GM18951 (cell line): ENCODE measurements around the gene LANCL2.
"Not testable (repeated sequence)": the region's sequence is repeated elsewhere in the genome, so short reads cannot be mapped to it uniquely, and the experiment has no call there.

Experiments
- POLR2A ChIP-seq: IDR thresholded peaks from 4 replicates; pipeline ENCODE4 v1.6.1; 2011; ENCODE audit warnings: mild to moderate bottlenecking; ENCODE audit not compliant: insufficient read length, insufficient read depth; ENCODE audit errors: extremely low read depth
- in situ Hi-C: fragments of 300-500 bp; cut with MboI; formaldehyde crosslinking; loops from one replicate; pipeline ENCODE4 v1.12.0; 2022; ENCODE audit warnings: low sequenced_read_pairs, mixed read lengths, inconsistent platforms; ENCODE audit not compliant: unreplicated experiment

Gene LANCL2

DNA sequence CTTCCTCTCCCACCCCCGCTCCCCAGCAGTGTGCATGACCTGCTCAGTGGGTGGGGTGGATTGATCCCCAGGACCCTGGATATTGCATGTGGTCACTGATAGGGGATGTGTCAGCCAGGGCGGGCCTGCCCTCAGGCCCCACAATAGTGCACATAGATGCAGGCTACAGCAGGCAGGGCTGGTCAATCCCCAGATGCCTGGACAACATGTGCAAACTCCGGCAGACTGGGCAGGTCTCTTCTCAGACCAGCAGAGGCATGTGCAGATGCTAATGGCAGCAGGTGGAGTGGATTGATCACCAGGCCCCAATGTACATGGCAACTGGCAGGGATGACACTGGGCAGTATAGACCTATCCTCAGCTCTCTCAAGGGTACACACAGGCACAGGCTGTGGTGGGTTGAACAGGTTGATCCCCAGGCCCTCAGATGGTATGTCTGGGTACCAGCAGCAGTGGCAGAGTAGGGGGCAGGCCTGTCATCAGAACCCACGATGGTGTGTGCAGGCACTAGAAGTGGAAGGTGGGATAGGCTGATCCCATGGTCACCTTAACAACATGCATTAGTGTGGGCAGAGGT, 98.6 kb downstream of the LANCL2 start:
- no peak for TF ChIP-seq POLR2A
- in situ Hi-C loops, result no loop called here

DNA sequence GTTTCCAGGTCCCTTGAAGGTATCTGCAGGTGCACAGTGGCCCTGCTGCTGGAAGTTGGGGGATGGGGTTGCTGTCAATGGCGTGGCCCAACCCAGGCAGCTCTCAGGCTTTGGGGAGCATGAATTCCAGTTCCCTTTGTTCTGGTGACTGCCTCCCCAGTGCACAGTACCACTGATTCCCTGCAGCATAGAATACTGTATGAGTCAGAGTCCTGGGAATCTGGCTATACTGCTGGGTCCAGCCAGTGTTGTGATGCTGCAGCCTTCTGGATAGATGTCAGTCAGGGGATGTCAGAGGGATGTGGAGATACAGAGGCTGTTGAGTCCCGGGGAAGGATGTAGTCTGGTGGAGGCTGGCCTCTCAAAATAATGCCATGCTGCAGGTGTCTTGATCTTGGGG, 99.3 kb downstream of the LANCL2 start:
- in situ Hi-C loops, result no loop called here
- TF ChIP-seq POLR2A, result no peak

- no peak for TF ChIP-seq POLR2A
- in situ Hi-C loops, result no loop called here
Observed at GRCh38 chr7:55465691-55466090, 100.6 kb downstream of the LANCL2 start.

GRCh38 chr7:55467047-55467593, 102.0 kb downstream of the LANCL2 start:
- in situ Hi-C loops, result no loop called here
- TF ChIP-seq POLR2A, result no peak

DNA sequence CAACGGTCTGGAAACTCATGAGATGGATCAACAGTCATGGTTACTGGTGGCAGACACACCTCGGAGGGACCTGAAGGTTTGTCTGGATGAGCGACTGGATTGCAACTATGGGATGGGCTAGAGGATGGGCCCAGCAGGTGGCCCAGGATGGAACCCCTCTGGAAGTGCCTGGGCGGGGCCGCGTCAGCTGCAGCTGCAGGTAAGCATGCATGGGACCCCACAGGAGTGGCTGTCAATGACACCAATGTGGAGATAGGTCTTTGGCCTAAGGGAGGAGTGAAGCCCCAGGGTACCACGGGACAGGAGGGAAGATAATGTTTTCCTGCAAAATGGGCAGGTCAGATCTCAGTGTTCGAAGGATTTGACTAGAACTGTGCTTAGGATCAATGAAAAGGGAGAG, 103.4 kb downstream of the LANCL2 start:
- in situ Hi-C loops, result no loop called here
- no peak for TF ChIP-seq POLR2A

- no peak for TF ChIP-seq POLR2A
- in situ Hi-C loops, result no loop called here
Observed at GRCh38 chr7:55469271-55469681, 104.1 kb downstream of the LANCL2 start.

- in situ Hi-C loops, result no loop called here
- no peak for TF ChIP-seq POLR2A
Observed at GRCh38 chr7:55469721-55470120, 104.6 kb downstream of the LANCL2 start.

GRCh38 chr7:55470261-55470660, 105.1 kb downstream of the LANCL2 start:
- TF ChIP-seq POLR2A, result no peak
- in situ Hi-C loops, result no loop called here

GRCh38 chr7:55471594-55471993, 106.5 kb downstream of the LANCL2 start:
- in situ Hi-C loops, result not testable (repeated sequence)

GRCh38 chr7:55472406-55472805, 107.3 kb downstream of the LANCL2 start:
- in situ Hi-C loops, result not testable (repeated sequence)

DNA sequence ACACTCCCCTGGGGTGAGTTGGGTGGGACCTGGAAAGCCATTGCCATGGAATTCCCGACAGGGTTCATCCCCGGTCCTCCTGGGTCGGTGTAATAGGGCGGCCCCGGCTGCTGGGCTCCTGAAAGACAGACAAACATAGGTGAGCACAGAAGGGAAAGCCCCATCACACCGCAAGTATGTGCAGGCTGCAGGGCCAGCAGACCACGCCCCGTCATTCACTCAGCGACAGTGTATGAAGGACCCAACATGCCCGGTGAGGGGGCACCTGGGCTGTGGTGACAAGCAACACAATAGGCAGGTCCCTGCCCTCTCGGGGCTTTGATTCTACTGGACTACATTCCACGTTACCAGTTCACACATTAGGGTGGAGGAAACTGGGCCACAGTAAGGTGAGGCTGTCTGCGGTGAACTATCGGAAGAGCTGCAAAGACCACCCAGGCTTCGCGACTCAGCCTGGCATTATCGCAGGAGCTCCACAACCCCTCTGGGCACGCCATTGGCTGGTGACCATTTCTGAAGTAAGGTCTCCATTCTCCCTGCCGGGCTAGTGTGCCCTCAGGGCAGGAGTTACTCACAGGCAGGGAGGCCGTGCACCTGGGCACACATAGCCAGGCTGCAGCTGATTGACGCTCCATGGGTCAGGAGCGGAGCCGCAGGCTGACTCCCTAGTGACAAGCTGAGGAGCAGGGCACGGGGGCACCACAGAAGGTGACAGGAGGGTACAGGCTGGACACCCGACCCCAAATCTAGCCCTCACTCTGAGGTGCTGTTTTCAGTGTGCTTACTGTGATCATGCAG, 108.0 kb downstream of the LANCL2 start:
- TF ChIP-seq POLR2A, result no peak
- in situ Hi-C loops, result no loop called here

DNA sequence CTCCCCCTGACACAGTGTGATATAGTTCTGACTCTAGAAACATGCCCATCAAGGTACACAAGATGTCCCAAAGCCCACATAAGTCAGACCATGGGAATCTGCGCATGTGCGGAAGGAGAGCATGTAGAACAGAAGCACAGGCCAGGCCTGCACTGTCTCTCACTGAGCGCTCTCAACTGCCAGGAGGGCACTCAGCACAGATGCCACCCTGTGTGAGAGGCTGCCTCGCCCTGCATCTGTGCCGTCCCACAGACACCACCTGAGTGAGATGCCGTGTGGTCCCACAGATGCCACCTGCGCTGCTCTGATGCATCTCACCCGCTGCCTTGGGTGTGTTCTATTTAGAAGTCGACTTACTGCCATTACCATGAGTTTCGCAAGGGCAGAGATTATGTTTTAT, 108.8 kb downstream of the LANCL2 start:
- no peak for TF ChIP-seq POLR2A
- in situ Hi-C loops, result no loop called here

DNA sequence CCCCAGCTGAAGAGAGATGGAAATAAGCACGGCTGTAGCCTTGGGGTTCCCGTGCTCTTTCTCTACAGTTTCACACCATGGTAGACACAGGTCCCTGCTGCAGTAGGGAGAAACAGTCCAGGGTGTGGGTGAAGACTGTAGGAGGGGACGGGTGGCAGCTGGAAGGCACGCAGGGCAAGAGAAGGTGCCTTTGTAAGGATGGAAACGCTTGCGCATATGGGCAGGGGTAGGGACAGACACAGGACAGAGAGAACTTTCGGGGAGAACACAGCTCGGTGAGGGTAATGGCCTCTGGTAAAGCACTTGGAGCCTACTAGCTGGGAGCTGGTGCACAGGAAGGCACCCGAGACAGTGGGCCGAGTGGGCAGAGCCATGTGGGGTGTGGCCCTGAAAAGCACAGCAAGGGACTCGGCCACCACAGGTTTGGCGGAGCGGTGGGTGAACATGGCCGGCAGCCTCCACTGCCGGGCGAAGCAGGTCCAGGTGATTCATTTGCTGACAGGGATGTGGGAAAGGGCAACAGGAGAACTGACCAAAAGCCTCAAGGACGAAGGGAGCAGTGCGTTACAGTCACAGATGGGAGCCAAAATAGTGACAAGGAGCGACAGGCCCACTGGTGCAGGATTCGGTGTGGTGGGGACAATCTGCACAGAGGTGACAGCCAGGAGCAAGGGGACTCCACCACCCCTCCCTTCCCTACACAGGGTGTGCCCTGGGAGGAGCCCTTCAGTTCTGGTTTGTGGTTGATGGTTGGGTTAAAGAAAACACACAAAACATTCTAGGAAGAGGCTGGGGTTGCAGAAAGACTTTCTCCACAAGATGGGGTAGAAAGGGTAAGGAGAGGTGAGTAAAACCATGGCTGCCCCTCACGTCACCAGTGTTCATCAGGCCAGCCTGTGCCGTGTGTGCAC, 110.1 kb downstream of the LANCL2 start:
- in situ Hi-C loops, result no loop called here
- no peak for TF ChIP-seq POLR2A

DNA sequence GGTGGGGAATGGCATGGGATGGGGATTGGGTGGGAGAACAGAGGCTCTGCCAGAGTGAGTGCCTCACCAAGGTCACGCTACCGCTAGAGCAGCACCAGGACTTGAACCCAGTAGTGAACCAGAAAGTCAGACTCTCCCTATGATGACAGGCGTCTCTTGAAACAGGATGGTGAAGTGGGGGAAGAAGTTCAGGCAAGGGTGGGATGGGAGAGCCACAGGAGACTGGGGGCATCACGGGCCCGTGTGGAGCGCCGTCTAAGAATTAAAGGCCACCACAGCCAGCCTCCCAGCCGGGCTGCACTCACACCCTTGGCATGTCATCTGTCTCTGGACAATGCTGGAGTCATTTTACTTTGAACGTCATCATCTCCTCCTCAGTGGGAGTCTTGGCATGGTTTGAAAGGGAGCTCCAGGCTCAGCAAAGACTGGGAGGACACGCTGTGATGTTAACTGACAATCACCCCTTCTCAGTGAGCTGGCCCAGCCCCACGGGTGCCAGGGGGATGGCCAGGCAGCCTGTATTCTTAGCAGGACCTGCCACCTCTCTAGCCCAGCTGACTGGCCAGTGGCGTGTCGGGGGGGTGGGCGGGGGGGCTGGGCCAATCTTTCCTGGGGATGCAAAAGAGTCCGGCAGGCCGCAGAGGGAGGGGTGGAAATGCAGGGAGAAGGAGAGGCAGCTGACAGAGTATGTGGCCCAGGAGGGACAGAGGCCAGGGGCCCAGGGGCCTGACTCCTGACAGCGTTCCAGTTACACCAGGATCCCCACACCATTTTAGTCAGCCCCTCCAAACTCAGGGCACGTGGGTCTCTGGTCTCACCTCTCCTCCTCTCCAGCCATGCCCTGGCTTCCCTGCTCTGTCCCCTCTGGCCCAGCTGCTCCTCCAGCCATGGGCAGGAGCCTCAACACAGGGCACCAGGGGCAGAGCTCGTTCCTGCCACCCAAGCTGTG, 111.0 kb downstream of the LANCL2 start:
- peak; percentile 15 for TF ChIP-seq POLR2A
- in situ Hi-C loops, result no loop called here
